Lung (tissue), 12 donors: ENCODE measurements around the gene ASCL2. TPM values are rescaled to one million over a fixed set of nuclear protein-coding genes. Genes with fewer than 3 reads are reported as not detected.

Experiments
- ATAC-seq: fragments of 200-7000 bp; cut with Tn5 transposase; one replicate; pipeline ENCODE4 v1.9.1; 2020; ENCODE audit warnings: moderate number of reproducible peaks; ENCODE audit not compliant: insufficient read depth, low FRiP score
- DNase-seq, 3 donors: peaks; one replicate each; pipeline ENCODE4 v3.0.0-alpha.2; 2013 to 2017
- H3K27ac ChIP-seq, 2 donors: one replicate each; pipeline ENCODE4 v1.5.1; 2013; ENCODE audit warnings: mild to moderate bottlenecking in 2 of 2, moderate library complexity in 2 of 2, control low read depth in 1 of 2, inconsistent platforms in 1 of 2, low read depth in 1 of 2, low read length in 1 of 2
- H3K27me3 ChIP-seq, 3 donors: one replicate each; pipeline ENCODE4 v1.5.1; 2013; ENCODE audit warnings: low read length in 2 of 3; ENCODE audit not compliant: control insufficient read depth in 3 of 3, insufficient read depth in 3 of 3
- H3K36me3 ChIP-seq, 4 donors: one replicate each; pipeline ENCODE4 v1.5.1; 2013; ENCODE audit warnings: low read length in 4 of 4, mild to moderate bottlenecking in 1 of 4, moderate library complexity in 1 of 4; ENCODE audit not compliant: control insufficient read depth in 4 of 4, insufficient read depth in 4 of 4
- H3K4me1 ChIP-seq, 5 donors: one replicate each; pipeline ENCODE4 v1.5.1; 2013; ENCODE audit warnings: low read length in 5 of 5, mild to moderate bottlenecking in 2 of 5, moderate library complexity in 1 of 5; ENCODE audit not compliant: control insufficient read depth in 5 of 5, insufficient read depth in 5 of 5
- H3K4me3 ChIP-seq: one replicate; pipeline ENCODE4 v1.5.1; 2013; ENCODE audit warnings: mild to moderate bottlenecking, control low read depth, moderate library complexity
- H3K9ac ChIP-seq, 2 donors: one replicate each; pipeline ENCODE4 v1.5.1; 2013; ENCODE audit warnings: low read length in 2 of 2, control low read depth in 1 of 2; ENCODE audit not compliant: insufficient read depth in 1 of 2
- H3K9me3 ChIP-seq, 4 donors: one replicate each; pipeline ENCODE4 v1.5.1; 2013; ENCODE audit warnings: low read length in 3 of 4, mild to moderate bottlenecking in 1 of 4, moderate library complexity in 1 of 4; ENCODE audit not compliant: control insufficient read depth in 4 of 4, insufficient read depth in 3 of 4
- CTCF ChIP-seq: IDR thresholded peaks from 2 replicates; pipeline ENCODE4 v1.5.1; 2012; ENCODE audit warnings: mild to moderate bottlenecking; ENCODE audit errors: control extremely low read depth, extremely low read depth
- WGBS, 2 donors: extraction: QIAGEN DNeasy Blood & Tissue Kit; methylation state at CpG; one replicate each; pipeline ENCODE4 v1.1.7; 2013; 5-methylcytosine and 5-hydroxymethylcytosine counted together
- polyA plus RNA-seq, 2 donors: library from polyadenylated mRNA; stranded (reverse); fragments of 200-250 nt; gene quantifications; one replicate each; pipeline ENCODE4 v1.2.1, GENCODE V29; 2013
- total RNA-seq, 2 donors: library from RNA; depleted of rRNA in 1 of 2; stranded (reverse); fragments of >200 nt in 1 of 2; gene quantifications; one replicate each; pipeline ENCODE4 v1.2.1, GENCODE V29; 2014 to 2021
- donor health status: control.
- donor health status: control.
- donor health status: Bipolar disorder and iron deficiency.
- donor health status: healthy.
- donor health status: DM: yes; HTN: yes; CAD: no.

ASCL2 gene
- total and polyA plus RNA-seq, 4 donors, result 0.94 to 2.4 (median 2.2) TPM; not detected in 1

- Histone ChIP-seq H3K4me1 (no peaks in the 10 kb centered on the region), H3K27me3 (peaks cover 0 to 2% (median 0%) of the 10 kb centered on the region in 3 donors), H3K36me3 (no peaks in the 10 kb centered on the region), H3K9ac (no peak overlapping the region), H3K9me3 (peaks cover 0 to 5% (median 1%) of the 10 kb centered on the region in 4 donors), H3K4me3 (no peak overlapping the region), H3K27ac (no peak overlapping the region)
- no peak for TF ChIP-seq CTCF
- WGBS, 2 donors, result 89 to 93% methylated on average over 4 of the region's 4 CpGs
- no peak for ATAC-seq
- no peak for DNase-seq
Measured at GRCh38 chr11:2222451-2222850, 47.9 kb downstream of the ASCL2 start.

DNA sequence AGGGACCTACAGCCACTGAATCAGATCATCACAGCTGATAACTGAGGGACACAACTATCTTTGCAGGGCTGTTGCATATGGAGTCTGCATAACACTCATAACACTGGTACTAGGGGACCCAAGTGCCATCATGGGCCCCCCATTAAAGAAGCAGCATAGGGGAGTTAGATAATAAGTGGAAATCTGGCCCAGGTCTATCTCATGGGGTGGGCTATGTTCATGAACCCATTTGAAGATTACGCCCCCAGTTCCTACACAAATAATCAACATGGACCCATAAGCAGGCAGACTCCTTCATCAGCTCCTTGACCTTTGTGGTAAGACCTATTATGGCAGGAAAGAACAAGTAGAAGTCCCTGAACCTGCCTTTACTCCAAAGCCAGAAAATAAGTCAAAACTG, 48.8 kb downstream of the ASCL2 start:
- 89 to 100% methylated on average over 1 of the region's 1 CpG for WGBS, 2 donors
- H3K4me3 ChIP-seq, result no peak overlapping the region
- DNase-seq, result no peak
- H3K9ac ChIP-seq, result no peak overlapping the region
- peaks cover 0 to 5% (median 1%) of the 10 kb centered on the region in 4 donors for H3K9me3 ChIP-seq
- no peaks in the 10 kb centered on the region for H3K36me3 ChIP-seq
- ATAC-seq, result no peak
- no peak for TF ChIP-seq CTCF
- no peaks in the 10 kb centered on the region for H3K27me3 ChIP-seq
- no peaks in the 10 kb centered on the region for H3K4me1 ChIP-seq
- H3K27ac ChIP-seq, result no peak overlapping the region

- no peaks in the 10 kb centered on the region for H3K4me1 ChIP-seq
- H3K9ac ChIP-seq, result no peak overlapping the region
- H3K27me3 ChIP-seq, result no peaks in the 10 kb centered on the region
- H3K9me3 ChIP-seq, result peaks cover 0 to 5% (median 1%) of the 10 kb centered on the region in 4 donors
- DNase-seq, result no peak
- no peak for TF ChIP-seq CTCF
- no peak overlapping the region for H3K4me3 ChIP-seq
- ATAC-seq, result no peak
- WGBS, 2 donors, result 80 to 88% methylated on average over 1 of the region's 1 CpG
- no peak overlapping the region for H3K27ac ChIP-seq
- H3K36me3 ChIP-seq, result no peaks in the 10 kb centered on the region
Measured at GRCh38 chr11:2221024-2221423, 49.4 kb downstream of the ASCL2 start.

DNA sequence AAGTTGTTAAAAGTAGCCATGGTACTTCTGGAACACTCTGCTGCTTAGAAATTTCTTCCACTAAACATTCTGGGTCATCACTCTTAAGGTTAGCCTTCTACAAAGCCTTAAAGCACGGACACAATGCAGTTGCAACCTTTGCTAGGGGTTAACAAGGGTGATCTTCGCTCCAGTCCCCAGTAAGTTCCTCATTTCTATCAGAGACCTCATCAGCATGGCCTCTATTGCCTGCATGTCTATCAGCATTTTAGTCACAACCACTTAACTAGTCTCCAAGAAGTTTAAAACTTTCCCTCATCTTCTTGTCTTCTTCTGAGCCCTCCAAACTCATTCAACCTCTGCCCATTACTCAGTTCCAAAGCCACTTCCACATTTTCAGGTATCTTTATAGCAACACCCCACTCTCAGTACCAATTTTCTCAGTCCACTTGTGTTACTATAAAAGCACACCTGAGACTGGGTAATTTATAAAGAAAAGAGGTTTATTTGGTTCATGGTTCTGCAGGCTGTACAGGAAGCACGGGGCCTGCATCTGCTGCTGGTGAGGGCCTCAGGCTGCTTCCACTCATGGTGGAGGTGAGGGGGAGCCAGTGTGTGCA, 50.1 kb downstream of the ASCL2 start:
- 80 to 83% methylated on average over 3 of the region's 3 CpGs for WGBS, 2 donors
- no peak overlapping the region for H3K4me3 ChIP-seq

More for the DNA sequence above, 50.1 kb downstream of the ASCL2 start:
- no peak for DNase-seq
- TF ChIP-seq CTCF, result no peak
- H3K36me3 ChIP-seq, result no peaks in the 10 kb centered on the region
- peaks cover 0 to 5% (median 1%) of the 10 kb centered on the region in 4 donors for H3K9me3 ChIP-seq
- no peak overlapping the region for H3K27ac ChIP-seq
- H3K9ac ChIP-seq, result no peak overlapping the region
- no peak for ATAC-seq
- no peaks in the 10 kb centered on the region for H3K4me1 ChIP-seq
- H3K27me3 ChIP-seq, result no peaks in the 10 kb centered on the region
